PC-3 (cell line): ENCODE measurements around the gene SEPTIN2. TPM values are rescaled to one million over a fixed set of nuclear protein-coding genes. Genes with fewer than 3 reads are reported as not detected.

ENCODE experiments used
- ATAC-seq: fragments of 200-7000 bp; cut with Tn5 transposase; 2 replicates; pipeline ENCODE4 v1.9.1; 2020; ENCODE audit warnings: mild to moderate bottlenecking, moderate library complexity
- BruUV-seq: library from RNA; stranded (reverse); fragments of 400-500 nt; replicated peaks from 2 replicates; lab custom pipeline; 2021; lab: Mats Ljungman, UMichigan
- CTCF ChIA-PET: fragments of 300-600 bp; sonication (Branson Sonifier 250); formaldehyde crosslinking; loops from one replicate; lab custom pipeline; 2022; ENCODE audit warnings: antibody characterized with exemption; lab: Charles Lee
- POLR2A ChIA-PET: fragments of 300-600 bp; sonication (Branson Sonifier 250); formaldehyde crosslinking; loops from one replicate; lab custom pipeline; 2022; ENCODE audit warnings: antibody characterized with exemption; ENCODE audit not compliant: unreplicated experiment; lab: Charles Lee
- DNase-seq: peaks from one replicate; pipeline ENCODE4 v3.0.0-alpha.2; 2015
- H2AFZ ChIP-seq: fragments of 300-600 bp; sonication (generic); 2 replicates; pipeline ENCODE4 v1.6.0; 2016; ENCODE audit warnings: antibody characterized with exemption, low read length
- H3F3A ChIP-seq: fragments of 300-600 bp; sonication (generic); one replicate; pipeline ENCODE4 v1.6.0; 2017; ENCODE audit warnings: antibody characterized with exemption, low read length, control low read depth, mild to moderate bottlenecking; ENCODE audit not compliant: unreplicated experiment
- H3K27ac ChIP-seq: fragments of 300-600 bp; sonication (generic); 2 replicates; pipeline ENCODE4 v1.5.1; 2016; ENCODE audit warnings: mild to moderate bottlenecking, low read length
- H3K27me3 ChIP-seq: fragments of 300-600 bp; sonication (generic); 2 replicates; pipeline ENCODE4 v1.6.1; 2016; ENCODE audit warnings: low read length, mixed read lengths
- H3K36me3 ChIP-seq: fragments of 300-600 bp; sonication (generic); 2 replicates; pipeline ENCODE4 v1.6.1; 2016; ENCODE audit warnings: low read depth, mixed run types, low read length, mixed read lengths
- H3K4me1 ChIP-seq: fragments of 300-600 bp; sonication (generic); 2 replicates; pipeline ENCODE4 v1.5.1; 2016; ENCODE audit warnings: low read length; ENCODE audit not compliant: insufficient read depth
- H3K4me2 ChIP-seq: fragments of 300-600 bp; sonication (generic); 2 replicates; pipeline ENCODE4 v1.6.0; 2016; ENCODE audit warnings: low read length
- H3K4me3 ChIP-seq: fragments of 300-600 bp; sonication (generic); 2 replicates; pipeline ENCODE4 v1.5.1; 2016; ENCODE audit warnings: mild to moderate bottlenecking, low read length, mixed read lengths
- H3K79me2 ChIP-seq: fragments of 300-600 bp; sonication (generic); 2 replicates; pipeline ENCODE4 v1.6.1; 2017; ENCODE audit warnings: low read length, mixed read lengths
- H3K9ac ChIP-seq: fragments of 300-600 bp; sonication (generic); 2 replicates; pipeline ENCODE4 v1.6.0; 2016; ENCODE audit warnings: mild to moderate bottlenecking, low read length
- H3K9me2 ChIP-seq: fragments of 300-600 bp; sonication (generic); replicated peaks from 2 replicates; pipeline ENCODE4 v1.6.1; 2016; ENCODE audit warnings: mixed run types, low read length, mixed read lengths
- H3K9me3 ChIP-seq: fragments of 300-600 bp; sonication (generic); 2 replicates; pipeline ENCODE4 v1.6.1; 2016; ENCODE audit warnings: low read length, mixed read lengths
- H4K20me1 ChIP-seq: fragments of 300-600 bp; sonication (generic); 2 replicates; pipeline ENCODE4 v1.6.1; 2016; ENCODE audit warnings: low read length, mixed read lengths
- CTCF ChIP-seq: fragments of 300-600 bp; sonication (generic); conservative IDR thresholded peaks from 2 replicates; pipeline ENCODE4 v1.5.1; 2017; ENCODE audit warnings: antibody characterized with exemption, low read depth, mild to moderate bottlenecking, low read length
- EZH2 ChIP-seq: fragments of 300-600 bp; sonication (generic); IDR thresholded peaks from one replicate; pipeline ENCODE4 v1.6.1; 2017; ENCODE audit warnings: antibody characterized with exemption, mild to moderate bottlenecking, low read length; ENCODE audit not compliant: unreplicated experiment
- EZH2phosphoT487 ChIP-seq: fragments of 300-600 bp; sonication (generic); IDR thresholded peaks from 2 replicates; pipeline ENCODE4 v1.6.1; 2018; ENCODE audit warnings: mild to moderate bottlenecking, antibody characterized with exemption, low read length, borderline replicate concordance
- intact Hi-C: fragments of 100-400 bp; cut with micrococcal nuclease; formaldehyde crosslinking; loops from 2 replicates; pipeline ENCODE4 v1.9.0; 2023
- total RNA-seq: library from RNA; depleted of rRNA; stranded (reverse); fragments of >200 nt; gene quantifications from 2 replicates; pipeline ENCODE4 v1.2.3, GENCODE V29; 2014

SEPTIN2 gene
- total RNA-seq, 1 experiment from 2014 or later: 185 TPM

- Histone ChIP-seq H3K4me3 (no peak overlapping the region), H3K9me3 (no peaks in the 10 kb centered on the region), H3K27ac (no peak overlapping the region), H3K27me3 (no peaks in the 10 kb centered on the region), H3K79me2 (peaks cover 5% of the 10 kb centered on the region; the same call in 1 of the 2 replicates), H3F3A (no peaks in the 10 kb centered on the region), H3K9me2 (no peaks in the 10 kb centered on the region), H3K4me1 (no peaks in the 10 kb centered on the region), H3K36me3 (no peaks in the 10 kb centered on the region; the same call in 1 of the 2 replicates), H2AFZ (no peak overlapping the region), H3K9ac (no peak overlapping the region), H4K20me1 (no peaks in the 10 kb centered on the region), H3K4me2 (no peak overlapping the region)
- ChIA-PET CTCF (no interaction called here), POLR2A (no interaction called here)
- BruUV-seq: no TSS peak
- no peak for TF ChIP-seq EZH2
- no peak for TF ChIP-seq CTCF
- TF ChIP-seq EZH2phosphoT487: no peak
- intact Hi-C loops: no loop called here
- DNase-seq (no peak), ATAC-seq (no peak)
Measured at GRCh38 chr2:241386519-241386918, 70.8 kb downstream of the SEPTIN2 start.

- H3K4me1 ChIP-seq: no peaks in the 10 kb centered on the region
- no TSS peak for BruUV-seq
- DNase-seq (no peak), ATAC-seq (no peak)
- CTCF ChIA-PET: no interaction called here
- no peak for TF ChIP-seq EZH2phosphoT487
- no peak for TF ChIP-seq EZH2
- TF ChIP-seq CTCF: no peak
- H3K4me3 ChIP-seq: no peak overlapping the region
- no peak overlapping the region for H2AFZ ChIP-seq
- H3K27ac ChIP-seq: no peak overlapping the region
- no peaks in the 10 kb centered on the region for H3K9me2 ChIP-seq
- H4K20me1 ChIP-seq: no peaks in the 10 kb centered on the region
- no peak overlapping the region for H3K9ac ChIP-seq
- no peaks in the 10 kb centered on the region; the same call in 1 of the 2 replicates for H3K36me3 ChIP-seq
- H3K27me3 ChIP-seq: no peaks in the 10 kb centered on the region
- POLR2A ChIA-PET: no interaction called here
- H3K4me2 ChIP-seq: no peak overlapping the region
- no peaks in the 10 kb centered on the region for H3F3A ChIP-seq
- no peaks in the 10 kb centered on the region for H3K9me3 ChIP-seq
- intact Hi-C loops: no loop called here
- peaks cover 5% of the 10 kb centered on the region; the same call in 1 of the 2 replicates for H3K79me2 ChIP-seq
Measured at GRCh38 chr2:241389697-241390096, 74.0 kb downstream of the SEPTIN2 start.

- no peaks in the 10 kb centered on the region for H4K20me1 ChIP-seq
- intact Hi-C loops: no loop called here
- H3K9ac ChIP-seq: no peak overlapping the region
- H3F3A ChIP-seq: no peaks in the 10 kb centered on the region
- BruUV-seq: no TSS peak
- H3K36me3 ChIP-seq: peaks cover 3% of the 10 kb centered on the region; the same call in 1 of the 2 replicates
- no peak for TF ChIP-seq EZH2
- no peaks in the 10 kb centered on the region for H3K4me1 ChIP-seq
- H3K9me2 ChIP-seq: no peaks in the 10 kb centered on the region
- ATAC-seq (no peak), DNase-seq (no peak)
- no peaks in the 10 kb centered on the region for H3K27me3 ChIP-seq
- H3K4me2 ChIP-seq: no peak overlapping the region
- ChIA-PET POLR2A (no interaction called here), CTCF (no interaction called here)
- no peak overlapping the region for H3K27ac ChIP-seq
- no peak overlapping the region for H2AFZ ChIP-seq
- no peaks in the 10 kb centered on the region for H3K9me3 ChIP-seq
- H3K79me2 ChIP-seq: peaks cover 5% of the 10 kb centered on the region; the same call in 1 of the 2 replicates
- no peak overlapping the region for H3K4me3 ChIP-seq
Measured at GRCh38 chr2:241390301-241391206, 74.8 kb downstream of the SEPTIN2 start.
